Forelimb muscle (tissue), 1 donor: ENCODE data around the gene CREG2. TPM values are rescaled to one million over a fixed set of nuclear protein-coding genes. Genes with fewer than 3 reads are reported as not detected.

Experiments used
- DNase-seq: peaks from one replicate; pipeline ENCODE4 v3.0.0-alpha.2; 2013; ENCODE audit warnings: low read depth
- polyA plus RNA-seq: library from polyadenylated mRNA; unstranded; fragments of 120-200 nt; gene quantifications from one replicate; pipeline ENCODE4 v1.2.1, GENCODE V29; 2013; ENCODE audit not compliant: insufficient read length

The CREG2 gene
- 3.9 TPM for polyA plus RNA-seq

GRCh38 chr2:101387151-101387834, at the start of gene CREG2:
Gene CREG2, minus strand, starts transcription at chr2:101387503. Its CDS starts 46 bp downstream, at chr2:101387457.
- peak; percentile 19 for DNase-seq

GRCh38 chr2:101435001-101435862, 47.9 kb upstream of the CREG2 start:
- DNase-seq, result no peak

- DNase-seq, result no peak
Measured at GRCh38 chr2:101433465-101433864, 46.2 kb upstream of the CREG2 start.

- DNase-seq, result no peak
Measured at GRCh38 chr2:101432411-101433181, 45.3 kb upstream of the CREG2 start.

- DNase-seq, result no peak
Measured at GRCh38 chr2:101431486-101431885, 44.2 kb upstream of the CREG2 start.

GRCh38 chr2:101430156-101430555, 42.9 kb upstream of the CREG2 start:
- no peak for DNase-seq

GRCh38 chr2:101429453-101429852, 42.1 kb upstream of the CREG2 start:
- no peak for DNase-seq

GRCh38 chr2:101428422-101429176, 41.3 kb upstream of the CREG2 start:
- DNase-seq, result no peak

- no peak for DNase-seq
Measured at GRCh38 chr2:101427743-101428142, 40.4 kb upstream of the CREG2 start.

- DNase-seq, result no peak
Measured at GRCh38 chr2:101427240-101427639, 39.9 kb upstream of the CREG2 start.

GRCh38 chr2:101426822-101427221, 39.5 kb upstream of the CREG2 start:
- DNase-seq, result no peak

GRCh38 chr2:101420623-101421022, 33.3 kb upstream of the CREG2 start:
- no peak for DNase-seq

- DNase-seq, result no peak
Measured at GRCh38 chr2:101419096-101419663, 31.9 kb upstream of the CREG2 start.

GRCh38 chr2:101418460-101419095, 31.3 kb upstream of the CREG2 start:
- DNase-seq, result no peak

- no peak for DNase-seq
Measured at GRCh38 chr2:101416609-101417008, 29.3 kb upstream of the CREG2 start.

GRCh38 chr2:101415884-101416283, 28.6 kb upstream of the CREG2 start:
- DNase-seq, result no peak

- no peak for DNase-seq
Measured at GRCh38 chr2:101415220-101415619, 27.9 kb upstream of the CREG2 start.

- no peak for DNase-seq
Measured at GRCh38 chr2:101412092-101412694, 24.9 kb upstream of the CREG2 start.

- DNase-seq, result no peak
Measured at GRCh38 chr2:101410746-101411145, 23.4 kb upstream of the CREG2 start.

- DNase-seq, result no peak
Measured at GRCh38 chr2:101410114-101410513, 22.8 kb upstream of the CREG2 start.
